ENCODE data around the gene SLC27A1.
A peak's percentile ranks its signal among the peaks of the same experiment; 100 is the strongest.
"Not testable (repeated sequence)": the region's sequence is repeated elsewhere in the genome, so short reads cannot be mapped to it uniquely, and the experiment has no call there.

Gene SLC27A1

DNA sequence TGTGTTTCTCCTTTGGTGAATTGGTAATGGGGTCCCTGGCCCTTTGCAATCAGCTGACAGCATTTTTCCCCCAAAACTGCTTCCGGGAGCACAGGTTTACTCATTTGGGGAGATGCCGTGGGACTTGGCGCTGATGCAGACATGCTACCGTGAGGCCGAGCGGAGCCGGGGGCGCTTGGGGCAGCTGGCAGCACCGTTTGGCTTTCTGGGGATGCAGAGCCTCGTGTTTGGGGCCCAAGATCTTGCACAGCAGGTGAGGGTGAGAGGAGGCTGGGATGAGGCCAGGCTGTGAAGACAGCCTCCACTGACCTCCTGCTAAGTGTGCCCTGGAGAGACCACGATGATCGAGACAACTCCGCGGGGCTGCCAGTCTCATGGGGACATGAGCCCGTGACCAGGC is 71.7 kb downstream of the SLC27A1 start:
- no peak for DNase-seq

DNA sequence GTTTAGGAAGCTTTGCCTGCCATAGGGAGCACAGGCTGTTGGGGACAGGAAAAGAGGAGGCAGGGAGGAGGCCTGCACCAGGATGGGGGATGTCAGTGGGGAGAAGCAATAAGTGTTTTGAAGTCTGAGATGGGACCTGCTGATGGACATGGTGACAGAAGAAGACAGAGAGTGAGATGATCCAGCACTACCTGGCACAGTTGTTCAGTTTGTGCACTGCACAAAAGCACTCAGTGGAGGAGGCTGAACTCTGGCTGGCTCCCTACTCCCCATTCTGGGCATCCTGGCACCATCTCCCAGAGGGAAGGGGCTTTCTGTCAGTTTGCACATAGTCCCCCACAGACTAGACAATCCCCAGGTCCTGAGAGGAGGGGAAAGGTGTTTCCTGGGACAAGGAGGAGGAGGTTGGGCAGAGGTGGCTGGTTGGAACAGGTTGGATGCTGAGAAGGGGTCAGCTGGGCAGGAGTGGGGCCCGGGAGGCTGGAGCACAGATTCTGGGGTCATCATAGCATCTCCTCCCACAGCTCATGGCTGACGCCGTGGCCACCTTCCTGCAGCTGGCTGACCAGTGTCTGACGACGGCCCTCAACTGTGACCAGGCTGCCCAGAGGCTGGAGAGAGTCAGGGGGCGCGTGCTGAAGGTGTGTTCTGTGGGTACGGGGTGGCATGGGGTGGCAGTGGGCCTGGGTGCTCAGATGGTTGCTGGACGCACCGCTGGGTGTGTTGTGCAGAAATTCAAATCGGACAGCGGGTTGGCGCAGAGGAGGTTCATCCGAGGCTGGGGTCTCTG is 72.7 kb downstream of the SLC27A1 start:
- no peak for DNase-seq

DNA sequence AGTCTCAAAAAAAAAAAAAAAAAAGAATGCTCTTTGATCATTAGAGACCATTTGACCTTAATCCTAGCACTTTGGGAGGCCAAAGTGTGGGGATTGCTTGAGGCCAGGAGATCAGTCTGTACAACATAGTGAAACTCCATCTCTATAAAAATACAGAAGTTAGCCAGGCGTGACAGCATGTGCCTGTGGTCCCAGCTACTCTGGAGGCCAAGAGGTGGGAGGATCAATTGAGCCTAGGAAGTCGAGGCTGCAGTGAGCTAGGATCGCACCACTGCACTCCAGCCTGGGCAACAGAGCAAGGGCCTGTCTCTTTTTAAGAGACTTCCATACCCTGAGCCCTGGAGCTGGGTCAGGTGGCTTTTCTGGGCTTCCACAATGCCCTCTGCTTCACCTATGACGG is 73.7 kb downstream of the SLC27A1 start:
- no peak for DNase-seq

DNA sequence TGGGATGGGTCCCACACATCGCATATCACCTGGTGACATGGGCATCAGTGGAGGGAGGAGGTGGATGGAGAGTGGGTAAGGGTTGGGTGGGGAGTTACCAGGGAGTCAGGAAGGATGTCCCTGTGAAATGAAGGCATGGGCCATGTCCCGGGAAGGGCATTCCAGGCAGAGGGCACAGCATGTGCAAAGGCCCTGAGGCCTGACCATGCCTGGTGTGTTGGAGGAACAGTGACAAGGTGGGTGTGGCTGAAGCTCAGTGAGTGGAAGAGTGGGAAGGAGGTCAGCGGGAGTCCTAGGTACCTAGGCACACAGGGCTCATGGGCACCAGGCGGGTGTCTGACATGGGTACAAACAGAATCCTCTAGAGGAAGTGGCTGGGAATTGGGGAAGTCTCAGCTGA is 74.1 kb downstream of the SLC27A1 start:
- DNase-seq = no peak

DNA sequence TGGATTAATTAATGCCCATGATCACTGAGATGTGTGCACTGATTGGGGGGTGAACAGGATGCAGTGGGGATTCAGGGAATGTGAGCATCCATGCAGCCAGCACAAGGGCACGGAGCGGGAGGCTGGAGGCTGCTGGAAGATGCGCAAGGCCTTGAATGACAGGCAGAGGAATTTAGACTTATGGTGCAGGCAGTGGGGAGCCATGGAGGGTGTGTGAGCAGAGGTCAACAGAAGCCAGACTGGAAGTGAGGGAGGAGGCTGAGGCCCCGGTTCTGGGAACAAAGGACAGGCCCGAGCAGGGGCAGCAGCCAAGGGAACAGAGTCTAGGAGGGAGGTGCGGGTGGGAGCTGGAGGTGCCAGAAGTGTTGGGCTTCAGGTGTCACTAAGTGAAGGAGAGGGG is 77.8 kb downstream of the SLC27A1 start:
- DNase-seq = no peak

DNA sequence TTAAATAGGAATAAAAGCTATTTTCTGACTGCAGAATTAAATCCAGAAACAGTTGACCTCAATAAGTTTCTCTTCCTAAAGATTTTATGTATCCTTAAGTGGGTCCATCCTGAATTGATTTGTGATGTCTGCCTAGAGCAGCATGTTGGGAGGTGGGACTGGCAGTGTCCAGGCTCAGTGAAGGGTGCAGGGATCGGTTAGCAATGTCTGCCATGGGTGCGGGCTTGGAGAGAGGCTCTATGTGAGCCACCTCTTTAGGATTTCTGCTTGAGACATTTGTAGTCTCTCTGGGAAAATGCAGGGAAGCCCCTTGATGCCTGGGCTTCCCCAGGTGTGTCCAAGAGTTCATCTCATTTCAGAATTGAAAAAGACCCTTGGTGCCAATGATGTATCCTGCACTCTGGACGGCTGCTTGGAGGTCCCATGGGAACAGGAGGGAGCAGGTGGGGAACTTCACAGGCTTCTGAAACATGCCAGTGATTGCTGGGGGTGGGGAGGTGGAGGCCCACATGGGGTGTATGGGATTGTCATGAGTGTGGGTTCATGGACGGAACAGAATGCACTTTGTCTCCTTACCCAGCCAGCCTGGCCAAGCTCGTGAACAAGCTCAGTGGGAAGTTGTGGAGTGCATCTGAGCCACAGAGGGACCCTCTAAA is 78.9 kb downstream of the SLC27A1 start:
- DNase-seq = no peak

DNA sequence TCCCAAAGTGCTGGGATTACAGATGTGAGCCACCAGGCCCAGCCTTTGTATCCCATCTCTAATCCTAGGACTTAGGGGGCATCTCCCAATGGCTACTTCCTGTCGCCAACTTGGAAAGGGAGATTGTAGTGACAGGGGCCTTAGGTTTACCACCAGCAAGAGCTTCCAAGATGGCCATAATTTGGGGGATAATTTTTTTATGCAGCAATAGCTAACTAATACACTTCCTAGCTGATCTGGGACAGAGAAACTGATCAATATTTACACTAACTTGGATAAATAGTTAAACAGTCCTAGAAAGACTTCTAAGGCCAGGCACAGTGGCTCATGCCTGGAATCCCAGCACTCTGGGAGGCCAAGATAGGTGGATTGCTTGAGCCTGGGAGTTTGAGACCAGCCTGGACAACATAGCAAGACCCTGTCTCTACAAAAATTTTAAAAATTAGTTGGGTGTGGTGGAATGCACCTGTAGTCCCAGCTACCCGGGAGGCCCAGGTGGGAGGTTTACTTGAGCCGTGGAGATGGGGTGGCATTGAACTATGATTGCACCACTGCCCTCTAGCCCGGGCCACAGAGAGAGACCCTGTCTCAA is 79.8 kb downstream of the SLC27A1 start:
- DNase-seq = no peak

DNA sequence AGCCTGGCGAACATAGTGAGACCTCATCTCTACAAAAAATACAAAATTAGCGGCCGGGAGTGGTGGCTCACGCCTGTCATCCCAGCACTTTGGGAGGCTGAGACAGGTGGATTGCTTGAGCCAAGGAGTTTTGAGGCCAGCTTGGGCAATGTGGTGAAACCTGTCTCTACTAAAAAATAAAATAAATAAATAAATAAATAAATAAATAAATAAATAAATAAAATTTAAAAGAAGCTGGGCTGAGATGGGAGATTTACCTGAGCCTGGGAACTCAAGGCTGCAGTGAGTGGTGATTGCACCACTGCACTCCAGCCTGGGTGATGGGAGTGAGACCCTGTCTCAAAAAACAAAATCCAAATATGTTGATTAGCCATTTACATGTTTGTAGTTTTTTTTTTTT is 82.4 kb downstream of the SLC27A1 start:
- not testable (repeated sequence) for DNase-seq

DNA sequence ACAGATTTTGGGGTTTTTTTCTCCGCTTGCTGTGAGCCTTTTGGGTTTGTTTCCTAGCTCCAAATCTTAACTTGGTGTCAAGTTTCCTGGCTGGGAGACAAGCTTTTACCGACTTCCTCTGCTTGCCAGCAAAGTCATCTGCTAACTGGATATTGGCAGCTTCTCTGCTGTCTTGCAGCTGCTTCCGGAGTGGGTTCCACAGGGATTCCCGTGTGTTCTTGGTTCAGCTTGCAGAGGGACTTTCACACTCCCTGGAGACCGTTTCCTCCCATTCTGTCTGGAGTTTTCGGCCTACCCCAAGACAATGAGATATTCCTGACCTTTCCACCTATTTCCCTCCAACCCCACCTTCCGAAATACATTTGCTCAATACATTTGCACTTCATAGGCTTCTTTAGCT is 82.9 kb downstream of the SLC27A1 start:
- DNase-seq = no peak

DNA sequence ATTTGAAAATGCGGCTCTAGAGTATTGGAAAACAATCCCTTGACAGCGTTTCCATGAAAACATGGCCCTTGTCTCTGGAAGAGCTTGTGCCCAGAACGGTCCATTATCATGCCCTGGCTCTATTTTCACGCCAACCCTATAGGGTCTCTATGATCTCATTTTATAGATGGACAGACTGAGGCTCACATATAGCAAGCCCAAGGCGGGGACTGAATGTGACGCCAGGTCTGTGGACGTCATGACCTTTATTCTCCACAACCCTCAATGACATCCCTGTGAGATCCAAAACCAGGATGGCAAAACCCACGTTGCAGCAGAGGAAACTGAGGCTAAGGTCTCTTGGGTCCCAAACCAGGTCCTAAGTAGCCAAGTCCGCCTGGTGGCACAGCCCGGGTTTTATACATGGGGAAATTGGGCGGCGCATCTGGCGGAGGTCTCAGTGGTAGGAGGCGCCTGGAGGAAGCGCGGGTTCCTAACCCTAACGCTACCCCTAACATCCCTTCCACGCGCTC is 84.7 kb downstream of the SLC27A1 start:
- DNase-seq = no peak

DNA sequence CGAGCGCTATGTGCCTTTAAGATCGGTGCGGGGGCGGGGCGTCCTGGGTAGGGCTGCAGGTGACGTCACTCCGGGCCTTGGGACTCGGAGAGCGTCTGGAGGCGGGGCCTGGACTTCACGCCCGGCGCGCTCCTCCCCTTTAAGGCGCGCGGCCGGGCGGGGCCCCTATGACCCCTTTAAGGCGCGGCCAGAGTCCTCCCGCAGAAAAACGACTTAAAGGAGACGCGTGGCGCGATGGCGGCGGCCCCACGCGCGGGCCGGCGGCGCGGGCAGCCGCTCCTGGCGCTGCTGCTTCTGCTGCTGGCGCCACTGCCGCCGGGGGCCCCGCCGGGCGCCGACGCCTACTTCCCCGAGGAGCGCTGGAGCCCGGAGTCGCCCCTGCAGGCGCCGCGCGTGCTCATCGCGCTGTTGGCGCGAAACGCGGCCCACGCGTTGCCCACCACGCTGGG is 85.2 kb downstream of the SLC27A1 start, which contains the start of gene COLGALT1:
TSS of gene COLGALT1 (plus strand) at position 170 of the 449 bp plus-strand sequence. CDS start at position 235, 65 bp downstream.
- DNase-seq = peak; percentile 59

All from NCI-H187 treated with DMSO at 0.1 percent for 48 hours (cell line).